Stimulated activated CD8-positive, alpha-beta memory T cell treated with anti-CD3 and anti-CD28 coated beads, Interleukin-15, amount 100 ng/mL, for 48 hours (primary cell): ENCODE results near the gene NLRP9.
"Not testable (repeated sequence)": the region's sequence is repeated elsewhere in the genome, so short reads cannot be mapped to it uniquely, and the experiment has no call there.

ENCODE experiments used
- DNase-seq, 2 donors: peaks; one replicate each; pipeline ENCODE4 v3.0.0-alpha.2; 2020; ENCODE audit warnings: low read depth in 2 of 2

The NLRP9 gene

GRCh38 chr19:55738302-55738701 is at the start of gene NLRP9:
Gene NLRP9, minus strand, starts transcription at chr19:55738402. Its CDS starts 28 bp downstream, at chr19:55738374.
- no peak for DNase-seq

GRCh38 chr19:55781112-55781511 is 42.9 kb upstream of the NLRP9 start:
- DNase-seq: no peak

- no peak for DNase-seq
Observed at GRCh38 chr19:55778331-55778730, 40.1 kb upstream of the NLRP9 start.

- peak in 1 of 2 donors; percentile 4 for DNase-seq
Observed at GRCh38 chr19:55777528-55777927, 39.3 kb upstream of the NLRP9 start.

GRCh38 chr19:55769632-55770031 is 31.4 kb upstream of the NLRP9 start:
- not testable (repeated sequence) for DNase-seq

GRCh38 chr19:55768818-55769217 is 30.6 kb upstream of the NLRP9 start, which contains the start of gene RFPL4AL1:
Gene RFPL4AL1, plus strand, starts transcription at chr19:55769118. Its CDS starts 2,687 bp downstream, at chr19:55771805.
- not testable (repeated sequence) for DNase-seq

GRCh38 chr19:55766466-55766865 is 28.3 kb upstream of the NLRP9 start:
- no peak for DNase-seq

- DNase-seq: not testable (repeated sequence)
Observed at GRCh38 chr19:55758797-55759196, 20.6 kb upstream of the NLRP9 start, which contains the start of gene RFPL4A. Gene RFPL4A, plus strand, starts transcription at chr19:55759097. Its CDS starts 2,704 bp downstream, at chr19:55761801.

- not testable (repeated sequence) for DNase-seq
Observed at GRCh38 chr19:55756808-55757207, 18.6 kb upstream of the NLRP9 start.

GRCh38 chr19:55753401-55753800 is 15.2 kb upstream of the NLRP9 start:
- no peak for DNase-seq

- DNase-seq: no peak
Observed at GRCh38 chr19:55750715-55751114, 12.5 kb upstream of the NLRP9 start.

GRCh38 chr19:55730378-55730777 is 7.8 kb downstream of the NLRP9 start:
- DNase-seq: not testable (repeated sequence)

- no peak for DNase-seq
Observed at GRCh38 chr19:55723491-55723890, 14.7 kb downstream of the NLRP9 start.

- DNase-seq: no peak
Observed at GRCh38 chr19:55720801-55721200, 17.4 kb downstream of the NLRP9 start.

- DNase-seq: no peak
Observed at GRCh38 chr19:55720214-55720746, 17.9 kb downstream of the NLRP9 start.

GRCh38 chr19:55717879-55718711 is 20.1 kb downstream of the NLRP9 start:
- not testable (repeated sequence) for DNase-seq

- DNase-seq: no peak
Observed at GRCh38 chr19:55717251-55717650, 21.0 kb downstream of the NLRP9 start.

- no peak for DNase-seq
Observed at GRCh38 chr19:55716531-55716930, 21.7 kb downstream of the NLRP9 start.

- DNase-seq: no peak
Observed at GRCh38 chr19:55712804-55713631, 25.2 kb downstream of the NLRP9 start.

GRCh38 chr19:55711719-55712118 is 26.5 kb downstream of the NLRP9 start:
- DNase-seq: no peak

GRCh38 chr19:55705972-55706371 is 32.2 kb downstream of the NLRP9 start:
- DNase-seq: no peak
